ENCODE measurements around the gene NDFIP2.
A peak's percentile ranks its signal among the peaks of the same experiment; 100 is the strongest.

The NDFIP2 gene

DNA sequence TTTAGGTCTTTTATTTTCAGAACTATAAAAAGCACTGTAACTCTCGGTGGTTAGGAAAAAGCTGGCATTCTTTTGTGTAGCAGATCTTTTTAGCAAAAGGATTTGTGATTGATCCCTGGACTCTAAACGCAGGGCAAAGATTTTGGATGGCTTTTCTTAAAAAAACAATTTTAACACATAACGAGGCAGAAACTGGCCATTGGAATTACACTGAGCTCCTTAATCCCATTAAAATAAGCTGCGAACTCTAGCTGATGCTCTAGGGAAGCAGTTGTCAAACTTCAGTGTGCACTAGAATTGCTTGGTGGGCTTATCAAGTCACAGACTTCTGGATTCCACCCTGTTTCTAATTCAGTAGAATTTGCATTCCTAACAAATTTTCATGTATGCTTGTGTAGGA is 33.8 kb upstream of the NDFIP2 start:
- no peak for DNase-seq
- in situ Hi-C loops (cut with HindIII; ENCODE audit: low pct_ligation_motif_present, low sequenced_read_pairs): loop anchor here (25.0 kb wide), 1 partner anchor 90 kb away; no protein-coding TSS in a partner anchor
- no peaks in the 10 kb centered on the region for H3K36me3 ChIP-seq (replicated peaks)
- no peak for TF ChIP-seq CTCF (IDR thresholded peaks at IDR 0.05; ENCODE audit: low read depth, low read length, missing control alignments)
- H3K27me3 ChIP-seq (replicated peaks): no peaks in the 10 kb centered on the region
- H3K27ac ChIP-seq: no peak overlapping the region
- no peak overlapping the region for H3K4me3 ChIP-seq (ENCODE audit: low read depth, low read length)

DNA sequence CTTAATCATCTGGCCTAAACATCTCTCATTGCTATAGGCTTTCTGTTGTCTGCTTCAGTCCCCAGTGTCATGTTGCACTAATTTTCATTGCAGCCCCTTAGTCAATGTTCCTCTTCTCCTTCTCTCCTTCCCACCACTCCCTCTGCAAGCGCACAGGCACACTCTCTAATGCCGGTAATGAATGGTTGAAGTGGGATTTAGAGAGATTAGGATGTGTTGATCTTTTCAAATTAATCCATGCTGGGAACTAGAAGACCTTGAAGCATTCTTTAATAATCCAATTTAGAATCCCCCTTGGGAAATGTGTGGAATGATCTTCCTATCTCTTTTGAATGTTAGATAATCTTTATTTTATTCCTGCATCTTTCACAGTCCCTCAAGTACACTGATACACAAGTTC is 33.2 kb upstream of the NDFIP2 start:
- no peak for TF ChIP-seq CTCF (IDR thresholded peaks at IDR 0.05; ENCODE audit: low read depth, low read length, missing control alignments)
- no peaks in the 10 kb centered on the region for H3K36me3 ChIP-seq (replicated peaks)
- in situ Hi-C loops (cut with HindIII; ENCODE audit: low pct_ligation_motif_present, low sequenced_read_pairs): loop anchor here (25.0 kb wide), 1 partner anchor 90 kb away; no protein-coding TSS in a partner anchor
- no peaks in the 10 kb centered on the region for H3K27me3 ChIP-seq (replicated peaks)
- no peak overlapping the region for H3K4me3 ChIP-seq (ENCODE audit: low read depth, low read length)
- DNase-seq: no peak
- H3K27ac ChIP-seq: no peak overlapping the region

- no peak for TF ChIP-seq CTCF (IDR thresholded peaks at IDR 0.05; ENCODE audit: low read depth, low read length, missing control alignments)
- Histone ChIP-seq H3K4me3 (ENCODE audit: low read depth, low read length) (no peak overlapping the region), H3K27me3 (replicated peaks) (no peaks in the 10 kb centered on the region), H3K36me3 (replicated peaks) (no peaks in the 10 kb centered on the region), H3K27ac (no peak overlapping the region)
- in situ Hi-C loops (cut with HindIII; ENCODE audit: low pct_ligation_motif_present, low sequenced_read_pairs): loop anchor here (25.0 kb wide), 1 partner anchor 89 kb away; no protein-coding TSS in a partner anchor
- no peak for DNase-seq
These were observed 32.5 kb upstream of the NDFIP2 start for GRCh38 chr13:79448413-79448812.

GRCh38 chr13:79450110-79450509 is 30.8 kb upstream of the NDFIP2 start:
- in situ Hi-C loops (cut with HindIII; ENCODE audit: low pct_ligation_motif_present, low sequenced_read_pairs): no loop called here
- no peak for DNase-seq

GRCh38 chr13:79451500-79451962 is 29.4 kb upstream of the NDFIP2 start:
- in situ Hi-C loops (cut with HindIII; ENCODE audit: low pct_ligation_motif_present, low sequenced_read_pairs): no loop called here

More at GRCh38 chr13:79450110-79450509, 30.8 kb upstream of the NDFIP2 start:
- no peaks in the 10 kb centered on the region for H3K36me3 ChIP-seq (replicated peaks)
- no peak overlapping the region for H3K27ac ChIP-seq
- no peak for TF ChIP-seq CTCF (IDR thresholded peaks at IDR 0.05; ENCODE audit: low read depth, low read length, missing control alignments)
- H3K4me3 ChIP-seq (ENCODE audit: low read depth, low read length): no peak overlapping the region
- no peaks in the 10 kb centered on the region for H3K27me3 ChIP-seq (replicated peaks)

More at GRCh38 chr13:79451500-79451962, 29.4 kb upstream of the NDFIP2 start:
- Histone ChIP-seq H3K27me3 (replicated peaks) (no peaks in the 10 kb centered on the region), H3K36me3 (replicated peaks) (no peaks in the 10 kb centered on the region), H3K4me3 (ENCODE audit: low read depth, low read length) (no peak overlapping the region), H3K27ac (peak overlapping the region; percentile 67)
- TF ChIP-seq CTCF (IDR thresholded peaks at IDR 0.05; ENCODE audit: low read depth, low read length, missing control alignments): no peak
- DNase-seq: peak; percentile 96
